A673 (cell line): ENCODE data around the gene GUCD1. TPM values are rescaled to one million over a fixed set of nuclear protein-coding genes. Genes with fewer than 3 reads are reported as not detected.
"Not testable (repeated sequence)": the region's sequence is repeated elsewhere in the genome, so short reads cannot be mapped to it uniquely, and the experiment has no call there.

Experiments used
- BruUV-seq: library from RNA; stranded (reverse); fragments of 400-500 nt; replicated peaks from 2 replicates; lab custom pipeline; 2021; lab: Mats Ljungman, UMichigan
- CTCF ChIA-PET: fragments of 300-600 bp; sonication (Branson Sonifier 250); formaldehyde crosslinking; loops from one replicate; lab custom pipeline; 2022; ENCODE audit warnings: antibody characterized with exemption; lab: Charles Lee
- POLR2A ChIA-PET: fragments of 300-600 bp; sonication (Branson Sonifier 250); formaldehyde crosslinking; loops from one replicate; lab custom pipeline; 2022; ENCODE audit warnings: antibody characterized with exemption; ENCODE audit not compliant: low non-redundant PET; lab: Charles Lee
- DNase-seq: peaks from one replicate; pipeline ENCODE4 v3.0.0-alpha.2; 2015; ENCODE audit warnings: low spot score
- H3K27ac ChIP-seq: fragments of 200-600 bp; sonication (generic); 2 replicates; pipeline ENCODE4 v1.5.1; 2016; ENCODE audit warnings: mixed run types, low read depth, mild to moderate bottlenecking, mixed read lengths, antibody characterized with exemption, low read length; ENCODE audit not compliant: poor library complexity, severe bottlenecking
- H3K27me3 ChIP-seq: fragments of 200-600 bp; sonication (generic); replicated peaks from 2 replicates; pipeline ENCODE4 v1.6.1; 2017; ENCODE audit warnings: mixed run types, low read depth, mild to moderate bottlenecking, mixed read lengths, antibody characterized with exemption, low read length; ENCODE audit not compliant: insufficient read depth, poor library complexity
- H3K36me3 ChIP-seq: fragments of 200-600 bp; sonication (generic); 2 replicates; pipeline ENCODE4 v1.6.1; 2016; ENCODE audit warnings: mixed run types, mild to moderate bottlenecking, mixed read lengths, antibody characterized with exemption, low read length; ENCODE audit not compliant: insufficient read depth, poor library complexity, severe bottlenecking
- H3K4me1 ChIP-seq: fragments of 200-600 bp; sonication (generic); 2 replicates; pipeline ENCODE4 v1.6.1; 2017; ENCODE audit warnings: mixed run types, mild to moderate bottlenecking, mixed read lengths, antibody characterized with exemption, low read length; ENCODE audit not compliant: insufficient read depth, poor library complexity, severe bottlenecking
- H3K4me3 ChIP-seq: fragments of 200-600 bp; sonication (generic); 2 replicates; pipeline ENCODE4 v1.5.1; 2016; ENCODE audit warnings: low read depth, mixed run types, mild to moderate bottlenecking, mixed read lengths, low read length; ENCODE audit not compliant: poor library complexity, severe bottlenecking
- H3K9me3 ChIP-seq: fragments of 200-600 bp; sonication (generic); 2 replicates; pipeline ENCODE4 v1.6.1; 2016; ENCODE audit warnings: mixed run types, low read depth, mild to moderate bottlenecking, mixed read lengths, antibody characterized with exemption, low read length; ENCODE audit not compliant: poor library complexity, severe bottlenecking
- CTCF ChIP-seq: fragments of 300-800, 200-600 bp; sonication (generic); conservative IDR thresholded peaks from 2 replicates; pipeline ENCODE4 v1.5.1; 2017; ENCODE audit warnings: low read depth, mild to moderate bottlenecking, antibody characterized with exemption, low read length, moderate library complexity, mixed read lengths
- EZH2 ChIP-seq: fragments of 200-600 bp; sonication (generic); IDR thresholded peaks from 2 replicates; pipeline ENCODE4 v1.6.1; 2017; ENCODE audit warnings: borderline replicate concordance, low read depth, mild to moderate bottlenecking, mixed read lengths, antibody characterized with exemption, low read length; ENCODE audit not compliant: poor library complexity, severe bottlenecking
- intact Hi-C: fragments of 100-400 bp; cut with micrococcal nuclease; formaldehyde crosslinking; loops from one replicate; pipeline ENCODE4 v1.10.0; 2022; ENCODE audit not compliant: unreplicated experiment
- total RNA-seq: library from RNA; stranded (reverse); gene quantifications from 2 replicates; pipeline ENCODE4 v1.2.3, GENCODE V29; 2021

Gene GUCD1
- total RNA-seq, 1 experiment from 2014 or later = 70.5 TPM

DNA sequence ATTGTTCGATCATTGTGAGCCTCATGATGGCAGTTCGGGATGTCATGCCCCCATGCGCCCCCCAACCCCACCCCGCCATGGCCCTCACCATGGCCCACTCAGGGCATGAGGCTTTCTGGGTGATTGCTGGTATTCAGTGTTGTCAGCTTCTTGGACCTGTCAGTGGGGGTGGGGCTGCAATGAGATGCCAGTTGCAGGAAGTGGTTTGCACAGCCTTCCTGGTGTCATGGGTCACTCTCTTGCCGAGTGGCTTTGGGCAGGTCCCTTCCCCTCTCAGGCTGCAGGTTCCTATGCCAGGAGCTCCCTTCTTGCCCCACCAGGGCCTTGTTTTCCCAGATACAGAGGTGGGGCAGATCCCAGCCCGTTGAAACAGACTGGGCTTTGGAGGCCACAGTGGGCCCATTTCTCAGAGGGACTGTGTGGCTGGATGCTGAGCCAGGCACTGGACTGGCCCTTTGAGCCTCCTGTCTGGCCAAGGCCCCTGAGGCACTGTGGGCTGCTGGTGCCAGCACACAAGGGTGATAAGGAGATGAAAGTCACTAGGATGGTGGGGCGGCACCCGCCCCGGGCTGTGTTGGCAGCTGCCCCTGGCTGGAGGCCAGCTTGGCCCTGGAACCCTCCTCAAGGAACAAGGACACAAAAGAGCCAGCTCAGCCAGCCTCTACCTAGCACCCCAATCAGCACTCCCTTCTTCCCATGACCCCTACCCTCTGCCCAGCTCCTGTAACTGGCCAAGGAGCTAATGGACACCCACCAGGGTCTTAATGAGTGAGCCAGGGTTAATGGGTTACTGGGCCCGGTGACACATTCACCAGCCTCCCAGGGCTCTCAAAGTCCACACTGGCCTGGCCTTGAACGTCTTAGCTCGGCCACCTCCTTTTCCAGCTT, 46.5 kb upstream of the GUCD1 start:
- Histone ChIP-seq H3K36me3 (no peaks in the 10 kb centered on the region), H3K4me1 (no peaks in the 10 kb centered on the region), H3K27me3 (no peaks in the 10 kb centered on the region), H3K4me3 (no peak overlapping the region), H3K27ac (no peak overlapping the region), H3K9me3 (no peaks in the 10 kb centered on the region)
- DNase-seq = no peak
- intact Hi-C loops = no loop called here
- ChIA-PET POLR2A (no interaction called here), CTCF (no interaction called here)
- BruUV-seq = no TSS peak
- TF ChIP-seq EZH2 (no peak), CTCF (no peak)

GRCh38 chr22:24599958-24600715, 45.2 kb upstream of the GUCD1 start:
- BruUV-seq, POLR2A ChIA-PET: not testable (repeated sequence)

DNA sequence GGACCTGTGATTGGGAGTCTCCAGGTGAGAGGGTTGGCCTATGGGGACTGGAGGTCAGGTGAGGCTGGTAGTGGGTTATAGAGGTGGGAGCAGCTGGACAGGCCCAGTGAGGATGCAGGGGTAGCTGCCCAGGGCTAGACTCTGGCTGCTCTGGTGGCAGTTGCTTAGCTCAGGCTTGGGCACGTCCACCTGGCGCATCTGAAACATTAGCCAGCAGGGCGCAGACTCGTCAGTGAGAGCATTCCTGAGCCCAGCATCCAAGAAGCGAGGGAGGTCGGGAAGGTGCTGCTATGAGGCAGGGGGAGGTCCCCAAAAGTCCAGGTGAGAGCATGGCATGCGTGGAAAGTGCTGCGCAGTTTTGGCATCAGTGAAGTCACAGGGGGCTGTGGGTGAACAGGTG, 44.6 kb upstream of the GUCD1 start:
- Histone ChIP-seq H3K27ac (no peak overlapping the region), H3K4me1 (no peaks in the 10 kb centered on the region), H3K27me3 (no peaks in the 10 kb centered on the region), H3K4me3 (no peak overlapping the region), H3K9me3 (no peaks in the 10 kb centered on the region), H3K36me3 (no peaks in the 10 kb centered on the region)
- ChIA-PET POLR2A (no interaction called here), CTCF (no interaction called here)
- TF ChIP-seq CTCF (no peak), EZH2 (no peak)
- no peak for DNase-seq
- no TSS peak for BruUV-seq
- intact Hi-C loops = no loop called here

More at GRCh38 chr22:24599958-24600715, 45.2 kb upstream of the GUCD1 start:
- intact Hi-C loops, H3K27ac ChIP-seq, H3K27me3 ChIP-seq, H3K4me3 ChIP-seq, H3K4me1 ChIP-seq, CTCF ChIA-PET, H3K9me3 ChIP-seq, H3K36me3 ChIP-seq, DNase-seq: not testable (repeated sequence)

- H3K9me3 ChIP-seq, DNase-seq, BruUV-seq, H3K27me3 ChIP-seq, H3K4me1 ChIP-seq, H3K4me3 ChIP-seq, H3K36me3 ChIP-seq, H3K27ac ChIP-seq, intact Hi-C loops, CTCF ChIA-PET: not testable (repeated sequence)
- POLR2A ChIA-PET = interaction anchor here (0.6 kb wide), 1 partner anchor 173 kb away, joined by 3 read pairs; no protein-coding TSS in a partner anchor
These were observed 42.1 kb upstream of the GUCD1 start for GRCh38 chr22:24597076-24597475.
